NCI-H146 treated with DMSO at 0.1 percent for 48 hours (cell line): ENCODE results near the gene NFATC1.

Source experiments
- DNase-seq: peaks from one replicate; lab custom pipeline; 2025; ENCODE audit not compliant: unreplicated experiment; lab: John Stamatoyannopoulos, UW

NFATC1 gene

DNA sequence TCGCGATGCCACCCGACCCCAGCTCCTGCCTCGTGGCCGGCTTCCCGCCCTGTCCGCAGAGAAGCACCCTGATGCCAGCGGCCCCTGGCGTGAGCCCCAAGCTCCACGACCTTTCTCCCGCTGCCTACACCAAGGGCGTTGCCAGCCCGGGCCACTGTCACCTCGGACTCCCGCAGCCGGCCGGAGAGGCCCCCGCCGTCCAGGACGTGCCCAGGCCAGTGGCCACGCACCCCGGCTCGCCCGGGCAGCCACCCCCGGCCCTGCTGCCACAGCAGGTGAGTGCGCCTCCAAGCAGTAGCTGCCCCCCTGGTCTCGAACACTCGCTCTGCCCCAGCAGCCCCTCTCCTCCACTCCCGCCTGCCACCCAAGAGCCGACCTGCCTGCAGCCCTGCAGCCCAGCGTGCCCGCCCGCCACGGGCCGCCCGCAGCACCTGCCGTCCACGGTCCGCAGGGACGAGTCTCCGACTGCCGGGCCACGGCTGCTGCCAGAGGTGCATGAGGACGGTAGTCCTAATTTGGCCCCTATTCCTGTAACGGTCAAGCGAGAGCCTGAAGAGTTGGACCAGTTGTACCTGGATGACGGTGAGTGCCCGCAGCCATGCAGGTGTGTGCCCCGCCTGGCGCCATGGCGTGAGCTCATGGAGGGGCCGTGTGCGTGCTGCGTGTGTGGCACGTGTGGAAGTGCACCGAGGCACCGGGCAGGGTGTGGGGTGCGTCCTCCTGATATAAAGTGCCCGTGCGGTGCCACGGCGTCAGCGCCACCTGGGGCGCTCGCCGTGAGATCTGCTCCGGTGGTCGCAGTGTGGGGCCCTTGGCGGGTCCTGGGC lies 90.8 kb downstream of the NFATC1 start:
- DNase-seq, result no peak

DNA sequence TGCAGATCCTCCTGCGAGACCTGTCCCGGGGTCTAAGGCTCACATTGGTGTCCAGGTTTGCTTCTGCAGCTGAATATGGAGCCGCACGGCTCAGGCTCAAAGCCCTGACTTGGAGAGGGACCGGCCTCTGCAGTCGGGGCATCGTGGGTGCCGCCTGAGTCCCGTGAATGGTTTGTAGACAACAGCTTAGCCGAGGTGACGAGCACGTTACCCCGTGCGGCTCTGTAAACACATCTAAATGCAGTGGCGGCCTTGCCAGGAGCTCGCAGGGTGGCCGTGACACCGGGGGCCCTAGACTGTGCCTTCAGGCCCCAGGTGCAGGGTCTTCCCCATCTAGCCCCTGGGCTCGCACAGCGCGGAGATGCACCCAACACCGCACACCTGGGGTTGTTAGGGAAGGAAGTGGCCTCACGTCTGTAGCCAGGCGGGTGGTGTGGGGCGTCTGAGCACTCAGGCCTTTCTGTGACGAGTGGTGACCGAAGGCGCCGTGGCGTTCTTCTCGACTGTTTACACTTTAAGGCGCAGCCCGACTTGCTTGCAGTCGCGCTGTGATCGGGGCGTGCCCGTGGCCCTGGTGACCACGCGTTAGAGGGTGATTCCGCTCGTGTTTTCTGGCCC lies 91.6 kb downstream of the NFATC1 start:
- DNase-seq, result no peak

DNA sequence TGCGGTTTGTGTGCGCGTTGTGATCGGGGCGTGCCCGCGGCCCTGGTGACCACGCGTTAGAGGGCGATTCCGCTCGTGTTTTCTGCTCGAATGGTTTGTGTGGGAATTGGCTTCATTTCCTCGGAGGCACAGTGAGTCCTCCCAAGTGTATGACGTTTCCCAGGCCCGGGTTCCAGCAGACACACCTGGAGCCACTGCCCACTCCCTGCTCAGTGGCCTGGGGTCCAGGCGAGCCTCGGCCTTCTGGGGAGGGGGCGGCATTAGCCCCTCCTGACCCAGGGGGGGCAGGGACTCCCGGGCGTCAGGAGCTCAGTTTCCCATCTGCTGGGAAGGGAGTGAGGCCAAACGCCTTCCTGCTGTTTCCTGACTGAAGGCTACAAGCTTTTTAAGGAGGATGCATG lies 92.1 kb downstream of the NFATC1 start:
- DNase-seq, result no peak

DNA sequence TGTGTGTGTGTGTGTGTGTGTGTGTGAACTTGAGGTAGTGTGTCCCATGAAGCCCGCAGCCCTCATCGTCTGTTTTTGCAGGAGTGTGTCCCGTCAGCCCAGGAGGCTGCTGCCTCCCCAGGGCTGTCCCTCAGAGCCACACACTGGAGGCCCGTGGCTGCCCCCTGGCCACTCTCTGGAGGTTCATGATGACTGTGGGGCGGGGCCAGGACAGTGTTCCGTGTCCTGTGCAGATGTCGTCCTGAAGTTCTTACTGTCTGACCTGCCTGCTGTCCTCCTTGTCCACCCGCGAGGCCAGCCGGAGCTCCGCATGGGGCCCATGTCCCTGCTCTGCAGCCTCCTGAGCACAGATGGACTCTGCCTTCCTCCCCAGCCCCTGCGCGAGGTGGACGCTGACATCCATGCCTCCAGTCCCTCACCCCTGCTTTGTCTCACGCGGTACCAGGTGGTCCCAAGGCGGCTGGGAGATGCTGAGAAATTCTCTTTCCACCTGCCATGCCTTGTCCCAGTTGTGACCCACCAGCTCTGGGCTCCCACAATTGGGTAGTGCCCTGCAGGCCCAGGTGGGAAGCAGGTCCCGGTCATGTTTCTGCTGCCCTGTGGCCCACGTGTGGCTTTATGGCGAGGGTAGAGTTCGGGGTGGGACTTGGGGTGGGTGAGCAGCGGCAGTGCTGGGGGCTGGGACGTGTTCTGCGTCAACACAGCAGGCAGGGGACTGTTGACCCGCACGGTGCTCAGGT lies 92.8 kb downstream of the NFATC1 start:
- DNase-seq, result no peak

DNA sequence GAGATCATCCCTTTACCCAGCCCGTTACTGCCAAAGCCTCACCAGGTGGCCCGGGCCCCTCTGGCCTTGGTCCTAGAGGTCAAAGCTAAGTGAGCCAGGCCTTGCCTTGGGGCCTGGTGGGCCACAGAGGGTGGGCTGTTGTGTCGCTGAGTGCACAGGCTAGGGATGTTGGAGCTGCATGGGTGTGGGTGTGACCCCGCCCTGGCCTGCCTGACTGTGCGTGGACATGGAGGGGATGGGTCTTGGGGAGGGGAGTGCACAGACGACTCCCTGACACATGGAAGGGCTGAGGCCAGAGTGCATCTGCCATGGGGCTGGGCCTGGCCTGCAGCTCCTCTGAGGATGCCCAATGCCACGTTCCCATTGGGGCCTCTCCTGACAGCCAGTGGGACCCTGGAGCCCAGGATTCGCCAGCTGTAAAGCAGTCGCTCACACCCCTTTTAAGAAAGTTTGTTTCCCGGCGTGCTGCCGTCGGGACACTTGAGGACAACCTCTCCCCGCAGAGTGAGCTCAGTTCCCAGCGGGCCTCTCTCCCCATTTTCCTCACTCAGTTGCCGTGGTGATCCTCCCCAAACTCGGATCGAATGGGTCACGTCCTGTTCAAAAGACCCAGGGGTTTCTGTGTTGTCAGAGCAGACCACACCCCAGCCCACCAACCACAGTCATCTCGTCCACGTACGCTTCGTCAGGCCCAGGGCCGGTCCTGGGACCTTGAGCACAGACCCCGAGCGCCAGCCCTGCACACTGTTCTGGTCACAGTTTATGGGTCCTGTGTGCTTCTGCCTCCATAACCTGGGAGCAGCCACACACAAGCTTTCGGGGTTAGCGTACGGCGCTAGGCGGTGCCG lies 93.5 kb downstream of the NFATC1 start:
- DNase-seq, result no peak

DNA sequence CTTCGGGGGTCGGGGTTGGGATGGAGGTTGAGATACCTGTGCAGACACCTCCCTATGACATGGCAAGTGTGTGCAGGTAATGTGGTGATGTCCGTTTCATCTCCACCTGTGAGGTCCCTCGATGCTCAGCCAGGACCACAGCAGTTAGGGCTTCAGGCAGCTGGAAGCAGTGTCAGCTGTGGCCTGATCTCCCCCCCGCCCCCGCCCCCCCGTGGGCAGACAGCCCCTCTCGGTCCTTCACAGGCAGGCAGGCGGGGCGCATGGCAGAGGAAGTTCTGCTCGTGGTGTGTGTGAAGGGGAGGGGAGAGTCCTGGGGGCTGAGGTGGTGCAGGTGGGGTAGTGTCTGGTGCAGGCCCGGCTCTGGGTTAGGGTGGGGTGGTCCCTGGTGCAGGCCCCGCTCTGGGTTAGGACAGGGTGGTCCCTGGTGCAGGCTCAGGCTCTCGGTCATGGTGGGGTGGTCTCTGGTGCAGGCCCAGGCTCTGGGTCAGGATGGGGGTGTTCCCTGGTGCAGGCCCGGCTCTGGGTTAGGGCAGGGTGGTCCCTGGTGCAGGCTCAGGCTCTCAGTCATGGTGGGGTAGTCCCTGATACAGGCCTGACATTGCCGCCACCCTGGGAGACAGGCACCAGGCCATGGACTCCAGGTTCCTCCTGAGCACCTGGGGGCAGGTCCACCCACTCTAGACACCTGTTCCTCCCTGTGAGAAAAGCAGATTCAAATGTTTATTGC lies 94.3 kb downstream of the NFATC1 start:
- no peak for DNase-seq

DNA sequence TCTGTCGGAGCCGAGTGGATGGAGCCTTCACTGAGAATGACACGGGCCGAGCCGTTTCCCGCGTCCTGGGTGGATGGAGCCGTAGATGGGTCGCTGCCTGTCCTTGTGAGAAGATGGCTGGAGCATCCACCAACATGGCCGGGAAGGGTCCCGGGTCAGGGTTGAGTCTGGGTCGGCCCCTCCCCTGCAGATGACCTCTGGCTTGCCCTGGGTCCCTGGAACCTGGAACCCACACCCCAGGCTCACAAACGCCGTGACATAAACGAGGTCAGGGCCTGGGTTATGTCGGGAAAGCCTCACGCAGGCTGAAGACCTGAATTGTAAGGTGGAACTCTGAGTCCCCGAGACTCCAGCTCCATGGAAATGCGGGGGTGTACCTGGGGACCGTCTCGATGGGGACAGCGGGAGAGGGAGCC lies 94.9 kb downstream of the NFATC1 start:
- no peak for DNase-seq

DNA sequence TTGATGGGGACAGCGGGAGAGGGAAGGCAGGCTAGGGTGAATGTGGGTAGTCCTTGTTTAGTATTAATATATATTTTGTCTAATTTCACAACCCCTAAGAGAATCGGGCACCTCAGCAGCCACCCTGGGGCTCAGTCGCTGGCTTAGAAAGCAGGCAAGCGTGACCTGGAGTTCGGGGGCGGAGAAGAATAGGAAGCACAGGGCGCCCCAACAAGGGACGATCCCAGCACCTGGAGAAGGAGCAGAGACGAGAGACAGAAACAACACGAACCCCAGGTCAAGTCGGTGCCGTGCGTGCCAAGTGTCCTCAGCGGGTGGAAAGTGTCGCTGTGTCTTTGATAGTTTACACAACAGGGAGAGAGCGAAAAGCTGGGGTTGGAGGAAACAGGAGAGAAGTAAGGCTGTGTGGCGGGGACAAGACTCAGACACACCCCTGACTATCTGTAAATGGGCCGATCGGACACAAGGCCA lies 95.4 kb downstream of the NFATC1 start:
- DNase-seq, result no peak

DNA sequence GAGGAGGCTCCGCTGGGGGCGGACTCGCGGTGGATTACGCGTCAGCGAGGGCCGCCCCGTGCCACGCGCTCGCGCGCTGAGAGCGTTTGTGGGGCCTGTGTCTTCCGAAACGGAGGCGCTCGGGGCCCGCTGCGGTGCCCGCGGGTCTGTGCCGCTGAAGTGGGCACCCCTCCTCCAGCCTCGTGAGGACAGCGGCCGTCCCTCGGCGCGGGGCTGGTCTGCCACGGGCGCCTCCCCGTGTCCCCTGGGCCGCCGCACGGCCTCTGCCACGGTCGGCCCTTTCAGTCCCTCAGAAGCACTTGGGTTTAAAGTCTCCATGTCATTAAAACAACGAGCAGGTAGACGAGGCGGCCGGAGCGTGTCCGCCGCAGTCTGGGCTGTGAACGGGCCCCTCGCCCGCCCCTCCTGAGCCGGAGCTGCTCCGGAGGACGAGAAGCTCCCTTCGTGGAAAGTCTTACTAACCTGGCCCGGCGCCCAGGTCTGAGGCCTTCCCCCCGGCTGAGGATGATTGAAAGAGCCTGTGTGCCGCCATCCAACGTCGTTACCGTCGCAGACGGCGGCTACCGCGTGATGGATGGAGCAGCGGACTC lies 97.6 kb downstream of the NFATC1 start:
- DNase-seq, result no peak

DNA sequence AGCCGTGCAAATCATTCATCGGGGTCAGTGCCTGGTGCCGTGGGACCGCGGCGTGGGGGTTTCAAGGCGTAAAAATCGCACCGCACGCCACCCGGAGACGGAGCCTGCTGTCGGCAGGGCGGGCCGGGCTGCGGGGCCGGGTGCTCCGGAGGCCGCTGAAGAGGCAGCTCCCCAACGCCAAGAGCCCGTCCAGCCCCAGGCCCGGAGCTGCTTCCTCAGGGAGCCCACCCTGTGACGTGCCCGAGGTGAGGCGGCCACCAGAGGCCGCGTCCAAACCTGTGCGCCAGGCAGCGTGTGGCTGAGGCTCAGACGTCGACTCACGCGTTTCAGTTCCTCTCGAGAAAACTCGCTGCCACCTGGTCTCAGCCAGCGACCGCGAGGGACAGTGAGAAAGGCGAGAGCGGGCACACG lies 98.1 kb downstream of the NFATC1 start:
- no peak for DNase-seq

DNA sequence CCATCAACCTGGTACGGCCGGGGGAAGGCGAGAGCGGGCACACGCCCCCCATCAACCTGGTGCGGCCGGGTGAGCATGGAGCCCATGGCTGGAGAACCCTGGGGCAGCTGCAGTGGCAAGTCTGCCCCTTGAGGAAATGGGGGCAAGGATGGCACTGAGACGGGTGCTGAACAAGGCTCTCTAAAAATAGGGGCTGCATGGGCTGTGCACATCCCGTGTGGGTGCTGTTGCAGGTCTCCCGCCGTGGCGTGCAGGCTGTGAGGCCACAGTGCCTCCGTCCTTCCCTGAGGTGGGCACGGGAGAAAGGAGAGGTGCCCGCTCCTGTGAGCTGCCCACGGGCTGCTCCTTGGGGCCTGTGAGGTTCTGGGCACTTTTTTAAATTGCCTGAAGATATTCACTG lies 99.2 kb downstream of the NFATC1 start:
- no peak for DNase-seq

DNA sequence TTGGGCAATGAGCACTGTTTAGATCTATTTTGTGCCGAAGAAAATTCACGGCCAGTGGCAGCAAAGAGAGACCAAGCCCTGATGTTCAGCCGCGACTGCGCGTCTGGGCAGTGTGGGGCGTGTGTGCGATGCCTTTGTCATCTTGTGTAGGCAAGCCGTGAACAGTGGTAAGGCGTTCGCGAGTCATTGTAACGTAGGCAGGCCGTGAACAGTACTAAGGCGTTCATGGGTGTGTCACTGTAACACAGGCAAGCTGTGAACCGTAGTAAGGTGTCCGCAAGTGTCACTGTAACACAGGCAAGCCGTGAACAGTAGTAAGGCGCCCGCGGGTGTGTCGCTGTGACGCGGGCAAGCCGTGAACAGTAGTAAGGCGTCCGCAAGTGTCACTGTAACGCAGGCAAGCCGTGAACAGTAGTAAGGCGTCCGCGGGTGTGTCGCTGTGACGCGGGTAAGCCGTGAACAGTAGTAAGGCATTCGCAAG lies 99.9 kb downstream of the NFATC1 start:
- DNase-seq, result no peak

DNA sequence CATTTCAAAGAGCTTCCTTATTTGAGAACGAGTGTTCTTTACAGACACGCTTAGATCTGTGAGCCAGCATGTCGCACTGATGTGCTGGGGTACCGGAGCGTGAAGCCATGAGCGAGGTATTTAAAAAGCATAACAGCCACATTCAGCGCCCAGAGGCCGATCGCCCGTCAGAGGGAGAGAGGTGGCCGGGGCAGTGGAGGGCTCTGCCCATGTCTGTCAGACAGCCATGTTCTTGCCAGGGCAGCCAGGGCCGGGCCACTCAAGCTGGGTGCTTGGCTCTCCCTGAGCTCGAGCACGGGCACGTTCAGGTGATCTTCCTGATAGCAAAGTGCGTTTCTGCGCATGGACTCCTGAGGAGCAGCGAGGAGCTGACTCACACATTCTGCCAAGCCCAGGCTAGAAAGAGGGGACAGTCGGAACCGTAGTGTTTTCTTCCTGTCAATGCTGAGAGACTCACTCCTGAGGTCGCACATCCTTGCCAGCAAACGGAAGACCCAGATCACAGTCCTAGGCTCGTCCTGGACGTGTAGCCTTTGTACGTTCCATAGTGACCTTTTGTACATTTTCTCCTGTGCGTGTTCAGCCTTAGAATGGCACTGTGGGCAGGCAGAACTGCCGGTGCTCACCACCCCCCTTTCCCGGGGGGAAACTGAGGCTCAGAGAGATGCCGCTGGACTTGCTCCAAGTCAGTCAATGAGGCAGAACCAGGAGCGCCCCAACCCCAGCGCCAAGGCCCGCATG lies 100.7 kb downstream of the NFATC1 start:
- no peak for DNase-seq

DNA sequence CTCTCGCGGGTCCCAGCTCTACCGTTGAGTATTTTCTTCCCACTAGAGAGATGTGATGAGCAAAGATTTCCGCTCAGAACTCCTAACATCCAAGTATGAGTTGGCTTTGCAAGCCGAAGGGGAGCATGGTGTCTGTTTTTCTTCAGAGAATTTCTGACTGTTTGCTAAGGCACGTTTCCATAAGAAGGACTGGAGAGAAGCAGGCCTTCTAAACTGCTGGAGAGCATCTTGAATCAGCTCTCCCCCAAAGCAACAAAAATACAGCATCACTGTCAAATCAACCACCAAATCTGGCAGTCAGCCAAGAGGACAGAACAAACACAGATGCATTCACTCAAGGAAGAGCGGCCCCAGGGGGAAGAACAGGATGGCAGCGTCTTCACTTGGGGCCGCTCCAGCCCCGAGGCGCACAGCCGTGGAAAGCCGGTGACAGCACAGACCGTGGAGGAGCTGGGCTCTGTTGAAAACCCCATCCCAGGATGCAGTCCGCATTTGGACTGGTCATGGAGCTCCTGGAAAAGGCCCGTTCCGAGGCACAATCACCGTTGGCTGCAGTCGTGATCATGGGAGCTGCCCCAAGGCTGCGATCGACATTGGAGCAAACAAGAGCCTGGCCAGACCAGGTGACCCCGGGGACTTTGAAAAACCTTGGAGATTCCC lies 101.4 kb downstream of the NFATC1 start:
- DNase-seq, result no peak

DNA sequence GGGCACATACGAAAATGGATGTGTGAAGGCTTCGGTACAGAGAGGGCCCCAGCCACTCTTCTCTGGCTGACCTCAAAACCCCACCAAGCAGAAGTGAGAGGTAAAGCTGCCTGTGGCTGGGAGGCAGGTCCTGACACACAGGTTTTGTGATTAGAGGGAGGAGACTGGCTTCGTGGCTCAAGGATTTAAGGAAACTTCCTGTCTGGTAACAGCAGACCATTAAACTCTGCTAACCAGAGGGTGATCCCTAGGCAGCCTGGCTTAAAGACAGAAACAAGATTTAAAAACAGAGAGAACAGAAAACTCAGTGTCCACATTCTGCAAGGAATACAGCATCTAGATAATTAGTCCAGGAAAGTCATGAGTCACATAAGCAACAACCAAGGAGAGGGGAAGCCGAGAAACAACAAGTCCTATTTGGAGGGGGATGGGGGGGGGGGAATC lies 101.9 kb downstream of the NFATC1 start:
- no peak for DNase-seq

DNA sequence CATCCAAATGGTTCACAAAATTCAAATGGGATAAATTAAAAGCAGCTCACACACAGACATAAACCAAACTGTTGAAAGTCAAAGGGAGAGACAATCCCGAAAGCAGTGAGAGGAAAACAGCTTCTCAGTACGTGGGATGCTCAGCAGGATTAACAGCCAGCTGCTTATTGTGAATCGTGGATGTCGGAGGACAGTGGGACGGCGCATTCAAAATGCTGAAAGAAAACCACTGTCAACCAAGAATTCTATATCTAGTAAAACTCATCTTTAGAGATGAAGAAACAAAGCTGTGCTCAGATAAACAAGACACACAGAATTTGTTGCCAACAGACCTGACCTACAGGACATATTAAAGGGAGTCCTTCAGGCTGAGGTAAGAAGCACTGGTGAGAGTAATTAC lies 102.9 kb downstream of the NFATC1 start:
- no peak for DNase-seq

DNA sequence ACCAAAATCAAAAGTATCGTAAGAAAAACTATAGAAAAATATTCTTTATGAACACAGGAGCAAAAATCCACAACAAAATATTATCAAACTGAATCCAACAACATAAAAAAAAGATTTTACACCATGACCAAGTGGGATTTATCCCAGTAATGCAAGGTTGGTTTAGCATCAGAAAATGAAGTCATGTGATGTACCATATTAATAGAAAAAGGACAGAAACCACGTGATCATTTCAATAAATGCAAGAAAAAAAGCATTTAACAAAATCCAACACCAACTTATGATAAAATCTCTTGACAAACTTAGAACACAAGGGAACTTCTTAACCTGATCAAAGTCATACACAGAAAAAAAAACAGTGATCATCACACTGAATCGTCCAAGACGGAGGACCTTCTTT lies 105.3 kb downstream of the NFATC1 start:
- DNase-seq, result no peak

DNA sequence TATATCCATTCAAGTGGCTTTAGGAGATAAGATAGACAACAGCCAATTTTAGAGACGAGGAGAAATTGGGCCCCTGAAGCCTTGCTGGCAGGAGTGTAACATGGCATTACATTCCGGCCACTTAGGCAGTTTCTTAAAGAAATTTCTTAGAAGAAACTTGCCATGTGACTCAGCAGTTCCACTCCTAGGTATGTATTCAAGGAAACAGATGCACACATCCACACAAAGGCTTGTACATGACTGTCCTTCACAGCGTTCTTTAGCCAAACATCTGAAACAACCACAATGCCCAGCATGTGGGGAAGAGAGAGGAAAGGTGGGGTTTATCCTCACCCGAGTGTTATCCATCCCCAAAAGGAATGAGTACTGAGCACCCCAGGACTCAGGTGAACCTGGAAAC lies 107.1 kb downstream of the NFATC1 start:
- DNase-seq, result no peak

DNA sequence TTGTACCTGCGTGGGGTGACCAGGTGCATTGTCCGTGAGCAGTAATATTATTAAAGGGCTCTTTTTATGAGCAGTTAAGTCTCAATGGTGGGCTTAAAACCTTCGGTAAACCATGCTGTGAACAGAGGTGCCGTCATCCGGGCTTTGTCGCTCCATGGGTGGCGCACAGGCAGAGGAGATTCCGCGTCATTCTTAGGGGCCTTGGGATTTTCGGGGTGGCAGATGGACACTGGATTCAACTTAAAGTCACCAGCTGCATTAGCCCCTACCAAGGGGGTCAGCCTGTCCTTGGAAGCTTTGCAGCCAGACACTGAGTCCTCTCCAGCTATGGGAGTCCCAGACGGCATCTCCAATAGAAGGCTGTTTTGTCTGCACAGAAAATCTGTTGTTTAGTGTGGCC lies 107.7 kb downstream of the NFATC1 start:
- no peak for DNase-seq
